A375 (cell line): ENCODE results near the gene LRRK2. TPM values are rescaled to one million over a fixed set of nuclear protein-coding genes. Genes with fewer than 3 reads are reported as not detected.

ENCODE experiments used
- total RNA-seq: library from RNA; depleted of rRNA; stranded (reverse); fragments of >200 nt; shearing (Covaris generic); gene quantifications from 2 replicates; pipeline ENCODE4 v1.2.3, GENCODE V29; 2014; rRNA removed

The LRRK2 gene
- total RNA-seq: 0.90 and 1.4 TPM in 2 replicates

DNA sequence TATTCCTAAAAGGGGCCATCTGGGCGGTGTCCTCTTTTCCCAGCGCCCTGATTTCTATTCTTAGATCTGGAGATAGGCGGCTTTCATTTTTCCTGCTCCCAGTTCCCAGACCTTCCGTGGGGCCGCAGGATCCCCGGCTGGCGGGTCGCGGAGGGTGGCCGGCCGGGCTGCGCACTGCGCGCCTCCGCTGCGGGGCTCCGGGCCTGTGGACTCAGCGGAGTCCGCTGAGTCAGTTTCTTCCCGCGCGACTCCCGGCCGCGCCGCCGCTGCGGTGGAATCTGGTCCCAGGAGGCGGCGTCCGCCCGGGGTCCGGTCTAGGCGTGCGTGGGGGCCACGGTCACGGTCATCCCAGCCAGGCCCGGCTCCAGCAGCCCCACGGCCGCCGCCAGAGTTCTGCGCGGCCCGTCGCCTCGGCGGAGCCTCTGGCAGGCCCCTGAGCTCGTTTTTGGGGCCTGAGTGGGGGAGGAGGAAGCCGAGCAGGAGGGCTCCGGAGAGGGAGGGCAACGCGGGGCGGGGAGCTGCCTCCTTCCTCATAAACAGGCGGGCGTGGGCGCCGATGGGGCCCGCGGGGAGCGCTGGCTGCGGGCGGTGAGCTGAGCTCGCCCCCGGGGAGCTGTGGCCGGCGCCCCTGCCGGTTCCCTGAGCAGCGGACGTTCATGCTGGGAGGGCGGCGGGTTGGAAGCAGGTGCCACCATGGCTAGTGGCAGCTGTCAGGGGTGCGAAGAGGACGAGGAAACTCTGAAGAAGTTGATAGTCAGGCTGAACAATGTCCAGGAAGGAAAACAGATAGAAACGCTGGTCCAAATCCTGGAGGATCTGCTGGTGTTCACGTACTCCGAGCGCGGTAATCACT, at the start of gene LRRK2:
Gene LRRK2, plus strand, starts transcription at position 559 of the 853 bp plus-strand sequence. Its CDS starts 135 bp downstream, at position 694.

Other genes with a start within 250 kb of the LRRK2 start
- gene SLC2A13, start 118.9 kb upstream of the LRRK2 start, total RNA-seq: 9.0 and 9.8 TPM in 2 replicates